ENCODE data around the gene ATF3.
A peak's percentile ranks its signal among the peaks of the same experiment; 100 is the strongest.
"Not testable (repeated sequence)": the region's sequence is repeated elsewhere in the genome, so short reads cannot be mapped to it uniquely, and the experiment has no call there.

The ATF3 gene

DNA sequence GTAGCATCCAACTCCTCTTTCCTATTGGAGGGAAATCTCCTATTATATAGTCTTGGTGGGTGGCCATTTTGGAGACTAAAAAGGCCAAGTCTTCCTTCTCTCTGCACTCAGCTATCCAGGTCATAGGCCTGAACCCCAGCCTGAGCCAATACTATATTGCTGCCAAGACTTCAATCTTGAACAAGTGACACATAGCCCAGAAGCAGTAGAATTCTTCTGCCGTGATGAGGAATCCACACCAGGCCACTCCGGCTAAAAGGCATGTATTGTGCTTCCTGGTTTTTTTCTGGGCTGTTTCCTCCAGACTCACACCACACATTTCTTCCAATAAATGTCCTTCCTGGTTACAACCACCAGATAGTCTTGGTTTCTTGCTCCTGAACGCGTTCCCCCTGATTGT is 43.0 kb downstream of the ATF3 start:
- peak; percentile 57 for DNase-seq (ENCODE audit: low spot score)

DNA sequence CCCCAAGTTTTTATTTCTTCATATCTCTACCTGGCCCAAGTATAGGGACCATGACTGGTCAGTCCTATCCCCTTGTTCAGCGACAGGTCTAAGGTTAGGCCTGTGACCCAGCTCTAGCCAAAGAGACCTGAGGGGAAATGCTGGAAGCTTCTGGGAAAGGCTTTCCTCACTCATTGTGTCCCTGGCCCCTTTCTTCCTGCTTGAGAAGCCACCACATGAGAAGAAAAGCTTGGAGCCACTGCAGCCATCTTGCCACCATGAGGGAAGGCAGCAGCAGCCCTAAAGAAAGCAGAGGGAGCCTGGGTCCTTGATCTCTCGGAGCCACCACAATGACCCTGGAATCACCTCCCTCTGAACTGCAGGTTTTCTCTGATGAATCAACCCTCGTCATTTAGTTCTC is 43.4 kb downstream of the ATF3 start:
- no peak for DNase-seq (ENCODE audit: low spot score)

DNA sequence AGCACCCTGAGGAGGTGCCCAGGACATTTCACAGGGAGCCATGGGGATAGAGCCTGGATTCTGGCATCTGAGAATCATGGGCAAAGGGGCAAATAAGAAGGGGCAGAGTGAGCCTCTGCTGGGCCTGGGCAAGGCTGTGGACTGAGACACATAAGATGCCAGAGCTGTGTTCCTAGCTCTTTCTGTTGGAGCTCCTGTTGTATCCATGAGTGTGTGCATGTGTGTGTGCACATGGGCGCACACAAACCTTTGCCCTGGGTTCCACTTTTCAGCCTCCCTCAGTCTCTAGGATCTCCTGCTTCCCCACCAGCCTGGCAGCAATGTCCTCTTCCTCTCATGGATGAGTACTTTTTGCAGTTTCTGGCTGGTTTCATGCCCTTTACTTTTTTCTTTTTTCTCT is 44.0 kb downstream of the ATF3 start:
- DNase-seq (ENCODE audit: low spot score), result no peak

- peak; percentile 85 for DNase-seq (ENCODE audit: low spot score)
These were observed 47.3 kb downstream of the ATF3 start for GRCh38 chr1:212655668-212656440.

DNA sequence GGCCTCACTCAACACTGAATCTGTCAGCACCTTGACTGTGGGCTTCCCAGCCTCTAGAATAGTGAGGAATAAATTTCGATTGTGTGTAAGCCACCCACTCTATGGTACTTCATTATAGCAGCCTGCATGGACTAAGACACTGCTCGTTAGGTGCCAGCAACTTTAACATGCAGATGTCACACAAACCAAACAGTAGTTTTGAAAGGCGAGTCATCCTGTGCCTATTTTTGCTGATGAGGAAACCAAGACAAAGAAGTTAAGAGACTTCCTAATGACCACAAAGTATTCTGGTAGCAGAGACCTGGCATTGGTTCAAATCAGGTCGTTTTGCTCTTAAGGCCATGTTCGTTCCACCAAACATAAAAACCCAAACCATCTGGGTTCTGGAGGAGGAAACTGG is 48.2 kb downstream of the ATF3 start:
- peak; percentile 19 for DNase-seq (ENCODE audit: low spot score)

GRCh38 chr1:212658250-212658649 is 49.7 kb downstream of the ATF3 start:
- not testable (repeated sequence) for DNase-seq (ENCODE audit: low spot score)

DNA sequence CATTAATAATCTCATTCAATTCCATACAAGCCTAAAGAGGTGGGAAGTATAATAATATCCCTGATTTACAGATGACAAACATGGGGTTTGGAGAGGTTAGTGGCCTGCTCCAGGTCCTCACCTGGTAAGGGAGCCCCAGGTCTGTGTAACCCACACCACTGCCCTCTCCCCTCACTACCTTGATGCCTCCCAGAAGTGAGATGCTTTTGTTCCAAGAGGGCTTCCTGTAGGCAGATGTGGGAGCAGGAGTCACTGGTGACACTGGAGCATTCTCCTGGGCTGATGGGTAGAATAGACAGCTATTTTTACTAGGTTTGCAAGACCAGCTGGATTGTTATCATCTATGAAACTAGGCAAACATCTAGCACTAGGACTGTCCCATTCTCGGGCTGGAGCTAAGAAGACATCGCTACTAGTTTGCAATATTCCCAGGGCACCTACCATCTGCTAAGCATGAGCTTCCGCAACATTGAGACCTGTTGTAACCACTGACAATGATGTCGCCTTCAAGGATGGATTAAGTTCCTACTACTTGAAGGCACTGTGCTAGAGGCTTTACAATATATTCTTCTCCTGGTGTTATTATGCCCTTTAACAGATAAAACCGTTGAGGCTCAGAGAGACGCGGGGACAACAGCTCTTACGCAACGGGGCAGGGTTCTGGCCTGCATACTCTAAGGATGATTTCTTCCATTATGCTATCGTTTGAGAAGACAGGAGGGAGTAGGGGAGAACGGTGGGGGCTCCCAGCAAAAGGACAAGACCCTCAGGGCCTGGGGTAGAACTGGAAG is 56.0 kb downstream of the ATF3 start:
- DNase-seq (ENCODE audit: low spot score), result no peak

DNA sequence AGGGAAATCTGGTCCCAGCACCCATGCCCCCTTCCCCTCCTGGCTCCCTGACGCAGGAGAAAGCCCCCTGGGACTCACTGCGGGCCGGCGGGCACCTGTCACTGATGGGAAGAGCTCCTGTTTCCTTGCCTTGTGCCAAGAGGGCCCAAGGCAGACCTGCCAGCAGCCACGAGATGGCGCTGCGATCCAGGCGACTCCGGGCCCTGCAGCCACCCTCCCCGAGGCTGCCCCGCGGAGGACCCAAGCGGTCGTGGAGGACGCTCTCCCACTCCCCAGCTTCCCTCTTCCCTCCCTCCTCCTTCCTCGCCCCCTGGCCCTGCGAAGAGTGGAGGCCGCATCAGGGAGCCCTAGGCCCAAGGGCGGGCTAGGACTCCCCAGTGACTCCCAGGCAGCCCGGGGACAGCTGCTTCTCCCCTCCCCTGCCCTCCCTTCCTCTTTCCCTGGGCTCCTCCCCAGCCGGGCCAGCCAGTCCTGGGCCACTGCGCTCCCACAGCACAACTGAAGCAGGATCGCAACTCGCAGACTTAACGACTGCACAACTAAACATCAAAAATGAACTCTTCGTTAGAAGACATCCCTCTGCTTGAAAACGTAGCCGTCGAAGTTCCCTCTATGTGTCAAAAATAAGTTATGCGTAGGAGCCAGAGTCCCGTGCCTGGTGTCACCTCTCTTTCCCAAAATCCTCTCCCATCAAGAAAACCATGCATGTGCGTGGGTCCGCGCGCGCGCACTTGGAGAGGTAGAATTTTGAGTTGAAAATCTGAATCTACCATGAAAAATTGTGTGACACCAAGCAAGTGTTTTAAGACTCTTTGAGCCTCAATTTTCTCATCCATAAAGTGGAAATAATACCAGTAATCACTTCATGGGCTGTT is 56.9 kb downstream of the ATF3 start:
- DNase-seq (ENCODE audit: low spot score), result peak; percentile 81

DNA sequence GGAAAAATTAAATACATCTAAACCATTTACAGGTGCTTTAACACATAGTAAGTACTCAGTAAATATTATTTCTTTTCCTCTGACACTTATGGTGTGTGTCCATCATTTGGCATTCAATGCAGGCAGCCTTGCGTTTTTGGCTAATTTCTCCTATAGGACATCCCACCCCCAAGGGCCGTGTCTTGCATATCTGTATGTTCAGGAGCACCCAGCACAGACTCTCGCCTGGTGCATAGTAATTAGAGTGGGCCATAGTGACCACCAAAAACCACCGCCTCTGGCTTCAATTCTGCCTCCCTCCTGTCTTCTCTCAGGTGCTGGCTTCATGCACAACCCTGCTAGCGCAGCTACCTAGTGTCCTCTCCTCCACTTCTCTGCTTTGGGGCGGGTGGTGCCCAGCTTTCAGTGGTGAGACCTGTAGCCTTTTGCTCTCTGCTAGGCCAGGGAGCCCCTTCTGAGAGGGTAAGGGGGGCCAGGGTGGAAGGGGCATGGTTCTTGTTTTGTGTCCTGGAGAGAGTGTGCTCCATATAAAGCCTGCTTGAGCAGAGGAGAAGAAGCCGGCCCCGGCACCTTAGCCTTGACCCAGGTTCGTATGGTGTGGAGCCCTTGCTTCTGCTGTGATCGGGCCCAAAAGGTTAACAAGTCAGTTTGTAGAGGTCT is 57.7 kb downstream of the ATF3 start:
- DNase-seq (ENCODE audit: low spot score), result no peak

DNA sequence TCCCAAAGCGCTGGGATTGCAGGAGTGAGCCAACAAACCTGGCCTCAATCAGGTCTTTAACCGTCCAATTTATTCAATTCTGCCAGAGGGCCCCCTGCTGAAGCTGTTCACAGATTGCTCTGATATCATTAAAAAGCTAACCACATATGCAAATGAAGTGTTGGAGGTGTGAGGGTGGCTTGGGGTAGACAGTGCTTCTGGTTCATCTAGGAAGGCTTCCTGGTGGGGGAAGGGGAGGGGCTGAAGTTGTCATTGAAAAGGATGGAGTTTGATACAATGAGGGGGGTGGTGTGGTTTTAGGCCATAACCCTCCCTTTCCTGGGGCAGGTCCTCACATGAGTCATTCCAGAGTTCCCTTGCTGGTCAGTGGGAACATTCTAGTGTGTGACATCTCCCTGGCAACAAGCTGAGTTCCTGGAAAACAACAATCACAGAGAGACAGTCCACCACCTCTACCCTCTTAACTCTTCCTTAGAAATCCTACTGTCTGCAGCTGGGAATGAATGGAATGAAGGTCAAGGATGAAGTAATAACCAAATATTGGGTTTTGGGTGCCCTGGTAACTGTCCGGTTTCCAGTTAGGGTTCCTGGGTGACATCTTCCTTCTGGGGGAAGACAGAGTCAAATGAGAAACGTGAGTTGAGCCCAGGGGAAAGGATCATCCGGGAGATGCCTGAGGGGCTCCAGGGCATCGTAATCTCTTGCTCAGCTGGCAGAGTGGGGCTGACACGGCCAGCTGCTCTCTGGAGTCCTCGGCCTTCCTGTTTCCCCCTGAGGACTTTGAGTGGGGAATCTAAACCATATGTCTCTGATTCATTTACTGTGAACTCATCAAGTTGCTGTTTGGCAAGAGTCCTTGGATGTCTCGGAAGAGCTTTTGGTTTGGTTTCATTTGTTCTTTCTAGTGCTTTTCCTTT is 58.9 kb downstream of the ATF3 start:
- peak; percentile 98 for DNase-seq (ENCODE audit: low spot score)

DNA sequence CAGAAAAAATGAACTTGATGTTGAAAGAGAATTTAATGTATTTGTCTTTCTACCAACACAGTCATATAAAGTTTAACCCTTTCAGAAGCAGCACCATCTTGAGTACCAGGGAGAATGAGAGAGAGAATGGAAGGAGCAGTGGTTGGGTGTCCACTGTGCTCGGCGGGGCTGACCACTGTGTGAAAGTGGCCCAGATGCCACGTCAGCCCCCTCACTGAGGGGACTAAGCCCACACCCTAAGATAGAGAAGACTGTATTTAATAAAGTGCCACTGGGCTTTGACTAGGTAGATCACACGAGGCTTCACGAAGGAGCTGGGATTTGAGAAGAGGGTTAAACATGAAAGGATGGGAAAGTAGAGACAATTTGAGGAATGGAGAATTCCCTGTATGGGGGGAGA is 59.9 kb downstream of the ATF3 start:
- no peak for DNase-seq (ENCODE audit: low spot score)

GRCh38 chr1:212669102-212669501 is 60.5 kb downstream of the ATF3 start:
- DNase-seq (ENCODE audit: low spot score), result peak; percentile 19

- DNase-seq (ENCODE audit: low spot score), result no peak
These were observed 61.0 kb downstream of the ATF3 start for GRCh38 chr1:212669600-212669999.

DNA sequence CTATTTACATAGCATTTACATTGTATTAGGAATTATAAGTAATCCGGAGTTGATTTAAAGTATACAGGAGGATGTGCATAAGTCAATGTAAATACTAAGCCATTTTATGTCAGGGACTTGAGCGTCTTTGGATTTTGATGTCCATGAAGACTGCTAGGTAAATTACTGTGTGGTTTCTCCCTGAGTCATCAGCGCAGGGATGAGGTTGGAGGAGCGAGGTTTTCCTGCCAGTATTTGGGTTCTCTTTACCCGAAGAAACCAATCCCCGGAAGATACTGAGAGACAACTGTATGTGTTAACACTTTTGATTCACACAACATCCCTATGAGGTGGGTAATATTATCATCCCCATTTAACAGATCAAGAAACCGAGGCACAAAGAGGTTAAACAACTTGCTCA is 61.7 kb downstream of the ATF3 start:
- DNase-seq (ENCODE audit: low spot score), result no peak
